ENCODE data around the gene PHACTR3. TPM values are rescaled to one million over a fixed set of nuclear protein-coding genes. Genes with fewer than 3 reads are reported as not detected.

PHACTR3 gene
- polyA plus RNA-seq, 1 donor (not counting 4 experiments of a cell fraction or from before 2014, with no cell fraction given) = 2.6 TPM

DNA sequence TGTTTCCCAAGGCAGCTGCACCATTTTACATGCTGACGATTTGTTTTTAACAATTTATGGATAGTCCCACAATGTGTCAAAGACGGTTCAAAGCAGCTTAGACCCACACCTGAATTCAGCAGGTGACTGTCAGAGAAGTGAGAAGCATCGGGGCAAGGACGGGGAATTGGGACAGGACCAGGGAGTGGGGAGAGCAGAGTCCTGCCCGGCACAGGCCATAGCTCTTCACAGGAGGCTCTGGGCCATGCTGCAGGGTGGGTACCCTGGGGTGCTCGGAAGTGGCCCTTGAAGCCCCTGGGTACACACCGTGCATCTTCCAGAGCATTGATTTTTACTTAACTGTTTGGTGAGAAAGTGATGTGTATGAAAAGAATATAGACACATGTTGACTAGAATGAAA, 33.2 kb upstream of the PHACTR3 start:
- H3K36me3 ChIP-seq (ENCODE audit: control insufficient read depth in 2 of 2, extremely low read depth in 1 of 2, insufficient read depth in 2 of 2, low read length in 2 of 2) = no peaks in the 10 kb centered on the region
- H3K4me2 ChIP-seq (ENCODE audit: control insufficient read depth, extremely low read depth, insufficient read depth, low read depth, low read length) = no peak overlapping the region
- dilution Hi-C loops (cut with MboI; ENCODE audit: extremely low pct_ligation_motif_present, low sequenced_read_pairs) = no loop called here
- FAIRE-seq (no peak), DNase-seq (ENCODE audit: low read depth, low spot score) (no peak)
- H3K4me1 ChIP-seq (ENCODE audit: control insufficient read depth, extremely low read depth, insufficient read depth, low read length) = no peaks in the 10 kb centered on the region
- H3K27me3 ChIP-seq (ENCODE audit: control insufficient read depth, extremely low read depth, insufficient read depth, low read length) = peaks cover 27% of the 10 kb centered on the region
- TF ChIP-seq, protein P1, sequence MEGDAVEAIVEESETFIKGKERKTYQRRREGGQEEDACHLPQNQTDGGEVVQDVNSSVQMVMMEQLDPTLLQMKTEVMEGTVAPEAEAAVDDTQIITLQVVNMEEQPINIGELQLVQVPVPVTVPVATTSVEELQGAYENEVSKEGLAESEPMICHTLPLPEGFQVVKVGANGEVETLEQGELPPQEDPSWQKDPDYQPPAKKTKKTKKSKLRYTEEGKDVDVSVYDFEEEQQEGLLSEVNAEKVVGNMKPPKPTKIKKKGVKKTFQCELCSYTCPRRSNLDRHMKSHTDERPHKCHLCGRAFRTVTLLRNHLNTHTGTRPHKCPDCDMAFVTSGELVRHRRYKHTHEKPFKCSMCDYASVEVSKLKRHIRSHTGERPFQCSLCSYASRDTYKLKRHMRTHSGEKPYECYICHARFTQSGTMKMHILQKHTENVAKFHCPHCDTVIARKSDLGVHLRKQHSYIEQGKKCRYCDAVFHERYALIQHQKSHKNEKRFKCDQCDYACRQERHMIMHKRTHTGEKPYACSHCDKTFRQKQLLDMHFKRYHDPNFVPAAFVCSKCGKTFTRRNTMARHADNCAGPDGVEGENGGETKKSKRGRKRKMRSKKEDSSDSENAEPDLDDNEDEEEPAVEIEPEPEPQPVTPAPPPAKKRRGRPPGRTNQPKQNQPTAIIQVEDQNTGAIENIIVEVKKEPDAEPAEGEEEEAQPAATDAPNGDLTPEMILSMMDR (optimal IDR thresholded peaks at IDR 0.05 in 1 of 3, IDR thresholded peaks at IDR 0.05 in 1 of 3, conservative IDR thresholded peaks at IDR 0.05 in 1 of 3; ENCODE audit: extremely low read depth in 1 of 3, insufficient read depth in 2 of 3, low read length in 3 of 3) = no peak
- no peak for TF ChIP-seq EZH2 (IDR thresholded peaks at IDR 0.05; ENCODE audit: low read length)
- no peak overlapping the region for H3K27ac ChIP-seq (ENCODE audit: control insufficient read depth, insufficient read depth, low read length)
- H2AFZ ChIP-seq (ENCODE audit: control insufficient read depth, low read length) = no peak overlapping the region
- H3K79me2 ChIP-seq (ENCODE audit: control insufficient read depth, insufficient read depth, low read length) = no peaks in the 10 kb centered on the region
- no peaks in the 10 kb centered on the region for H3K9me3 ChIP-seq (ENCODE audit: control insufficient read depth, low read depth, low read length)
- no peaks in the 10 kb centered on the region for H3K9me1 ChIP-seq (ENCODE audit: control insufficient read depth, extremely low read depth, insufficient read depth, low read length)
- H4K20me1 ChIP-seq (ENCODE audit: control insufficient read depth, extremely low read depth, insufficient read depth, low read length) = no peaks in the 10 kb centered on the region
- H3K9ac ChIP-seq (ENCODE audit: control insufficient read depth, extremely low read depth, insufficient read depth, low read length) = no peak overlapping the region
- H3K4me3 ChIP-seq (ENCODE audit: control insufficient read depth in 2 of 3, extremely low read depth in 1 of 3, insufficient read depth in 2 of 3, low read depth in 1 of 3, low read length in 3 of 3) = no peak overlapping the region

DNA sequence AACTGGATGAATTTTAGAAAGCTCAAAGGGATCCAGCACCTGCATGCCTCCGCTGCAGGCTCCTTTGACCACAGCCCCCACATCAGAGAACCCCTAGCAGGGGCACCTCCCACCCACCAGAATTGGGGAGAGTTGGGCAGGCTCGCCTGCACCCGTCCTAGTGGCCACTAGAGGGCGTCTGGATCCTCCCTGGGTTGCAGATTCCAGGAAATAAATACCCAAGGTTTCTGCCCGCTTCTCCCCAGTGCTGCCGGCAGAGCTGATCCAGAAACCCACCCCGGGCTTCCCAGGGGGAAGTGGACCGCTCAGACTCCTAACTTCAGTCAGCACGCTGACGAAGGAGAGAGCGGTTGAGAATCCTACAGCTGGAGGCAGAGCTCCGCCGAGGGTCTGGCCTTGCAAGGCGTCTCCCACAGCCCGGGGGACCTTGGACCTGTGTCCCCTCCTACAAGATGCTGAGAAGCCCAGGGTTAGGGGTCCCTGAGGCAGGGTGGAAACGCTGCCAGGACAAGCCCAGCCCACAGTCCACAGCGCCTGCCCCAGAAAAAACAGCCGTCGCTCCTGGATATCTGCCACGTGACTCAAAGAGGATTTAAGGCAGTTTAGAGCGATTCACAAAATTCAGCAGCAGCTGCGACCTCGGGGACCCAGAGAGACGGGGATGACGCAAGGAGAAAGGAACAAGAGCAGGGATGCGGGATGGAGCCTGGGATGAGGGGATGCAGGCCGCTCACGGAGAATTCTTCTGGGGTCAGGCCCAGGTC, 32.6 kb upstream of the PHACTR3 start:
- Histone ChIP-seq H3K79me2 (ENCODE audit: control insufficient read depth, insufficient read depth, low read length) (no peaks in the 10 kb centered on the region), H3K27ac (ENCODE audit: control insufficient read depth, insufficient read depth, low read length) (no peak overlapping the region), H3K9me1 (ENCODE audit: control insufficient read depth, extremely low read depth, insufficient read depth, low read length) (no peaks in the 10 kb centered on the region), H3K4me2 (ENCODE audit: control insufficient read depth, extremely low read depth, insufficient read depth, low read depth, low read length) (peak overlapping the region; percentile 60), H2AFZ (ENCODE audit: control insufficient read depth, low read length) (peak overlapping the region; percentile 78), H3K36me3 (ENCODE audit: control insufficient read depth in 2 of 2, extremely low read depth in 1 of 2, insufficient read depth in 2 of 2, low read length in 2 of 2) (no peaks in the 10 kb centered on the region), H3K9ac (ENCODE audit: control insufficient read depth, extremely low read depth, insufficient read depth, low read length) (no peak overlapping the region), H4K20me1 (ENCODE audit: control insufficient read depth, extremely low read depth, insufficient read depth, low read length) (no peaks in the 10 kb centered on the region), H3K9me3 (ENCODE audit: control insufficient read depth, low read depth, low read length) (no peaks in the 10 kb centered on the region), H3K4me3 (ENCODE audit: control insufficient read depth in 2 of 3, extremely low read depth in 1 of 3, insufficient read depth in 2 of 3, low read depth in 1 of 3, low read length in 3 of 3) (peak overlapping the region in 2 of 3 experiments; percentile 20 to 22), H3K27me3 (ENCODE audit: control insufficient read depth, extremely low read depth, insufficient read depth, low read length) (peaks cover 33% of the 10 kb centered on the region), H3K4me1 (ENCODE audit: control insufficient read depth, extremely low read depth, insufficient read depth, low read length) (no peaks in the 10 kb centered on the region)
- DNase-seq (ENCODE audit: low read depth, low spot score) (no peak), FAIRE-seq (no peak)
- dilution Hi-C loops (cut with MboI; ENCODE audit: extremely low pct_ligation_motif_present, low sequenced_read_pairs) = no loop called here
- TF ChIP-seq, protein P1 (optimal IDR thresholded peaks at IDR 0.05 in 1 of 3, IDR thresholded peaks at IDR 0.05 in 1 of 3, conservative IDR thresholded peaks at IDR 0.05 in 1 of 3; ENCODE audit: extremely low read depth in 1 of 3, insufficient read depth in 2 of 3, low read length in 3 of 3) = peak; percentile 79 to 97 (median 88)
- TF ChIP-seq EZH2 (IDR thresholded peaks at IDR 0.05; ENCODE audit: low read length) = no peak
